ENCODE measurements around the gene DPYSL5.

The DPYSL5 gene

DNA sequence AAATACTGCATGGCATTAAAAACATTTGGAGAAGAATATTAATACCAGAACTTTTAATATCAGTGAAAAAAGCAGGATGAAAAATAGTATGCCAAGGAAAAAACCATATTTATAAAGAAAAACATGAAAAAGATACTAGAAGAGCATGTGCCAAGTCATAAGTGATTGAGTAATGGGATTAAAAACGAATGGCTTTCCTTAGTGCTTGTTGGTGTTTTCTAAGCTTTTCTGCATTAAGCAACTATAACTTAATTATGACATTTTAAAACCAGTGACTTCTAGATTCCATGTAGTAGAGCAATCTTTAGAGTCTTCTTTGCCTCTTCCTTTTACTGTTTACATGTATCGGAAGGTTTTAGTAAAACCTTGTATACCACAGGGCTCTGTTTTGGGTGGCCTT, 129.1 kb downstream of the DPYSL5 start:
- no peak overlapping the region for H3K27ac Mint-ChIP-seq
- H3K9me3 Mint-ChIP-seq = no peaks in the 10 kb centered on the region
- no peaks in the 10 kb centered on the region for H3K4me1 Mint-ChIP-seq (ENCODE audit: low read depth)
- no peaks in the 10 kb centered on the region for H3K36me3 Mint-ChIP-seq (ENCODE audit: low read depth)
- peaks cover 36% of the 10 kb centered on the region for H3K27me3 Mint-ChIP-seq (ENCODE audit: low read depth)
- H3K4me3 Mint-ChIP-seq = no peak overlapping the region

DNA sequence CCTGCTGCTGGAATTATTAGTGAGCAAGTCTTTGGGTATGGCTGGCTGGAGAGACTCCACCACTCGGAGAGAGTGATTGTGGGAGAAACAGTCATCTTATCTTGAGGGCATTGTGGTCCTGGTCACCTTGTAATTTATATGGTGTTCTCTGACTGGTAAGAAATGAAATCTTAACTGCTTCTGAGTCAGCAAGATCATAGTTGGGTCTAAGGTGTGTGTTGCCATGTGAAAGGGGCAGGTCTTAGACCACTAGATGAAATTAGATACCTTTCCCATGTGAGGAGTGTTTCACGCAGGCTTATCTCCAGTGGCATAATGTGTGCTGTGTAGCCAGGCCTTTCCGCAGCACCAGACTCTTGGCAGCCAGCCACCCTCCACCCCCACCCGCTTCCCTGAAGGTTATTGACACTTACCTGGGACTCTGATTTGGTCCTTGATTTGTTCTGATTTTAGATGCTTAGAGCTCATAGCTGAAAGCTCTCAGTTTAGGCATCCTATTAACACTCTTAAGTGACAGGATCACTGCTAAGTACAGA, 130.2 kb downstream of the DPYSL5 start:
- no peaks in the 10 kb centered on the region for H3K4me1 Mint-ChIP-seq (ENCODE audit: low read depth)
- H3K27me3 Mint-ChIP-seq (ENCODE audit: low read depth) = peaks cover 25% of the 10 kb centered on the region
- H3K27ac Mint-ChIP-seq = no peak overlapping the region
- H3K9me3 Mint-ChIP-seq = no peaks in the 10 kb centered on the region
- no peak overlapping the region for H3K4me3 Mint-ChIP-seq
- H3K36me3 Mint-ChIP-seq (ENCODE audit: low read depth) = no peaks in the 10 kb centered on the region

DNA sequence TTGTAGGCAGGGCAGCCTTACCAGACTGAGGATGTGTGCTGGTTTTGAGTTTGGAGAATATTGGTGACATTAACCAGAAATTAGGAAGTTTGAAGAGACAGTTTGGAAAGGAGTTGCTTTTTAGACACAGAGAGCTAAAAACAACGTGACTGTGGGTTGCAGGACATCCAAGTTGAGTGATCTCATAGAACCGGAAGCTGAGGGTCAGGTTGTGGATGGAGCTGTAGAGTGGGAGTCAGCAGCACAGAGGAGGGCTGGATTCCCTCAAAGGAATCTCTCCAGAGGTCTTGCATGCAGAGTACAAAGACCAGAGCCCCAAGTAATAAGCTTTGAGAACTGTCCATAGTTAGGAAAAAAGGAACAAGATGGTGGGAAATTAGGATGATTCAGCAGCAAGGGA, 131.8 kb downstream of the DPYSL5 start:
- Mint-ChIP-seq H3K4me3 (no peak overlapping the region), H3K27ac (no peak overlapping the region), H3K36me3 (ENCODE audit: low read depth) (no peaks in the 10 kb centered on the region), H3K9me3 (no peaks in the 10 kb centered on the region), H3K27me3 (ENCODE audit: low read depth) (peaks cover 20% of the 10 kb centered on the region), H3K4me1 (ENCODE audit: low read depth) (no peaks in the 10 kb centered on the region)

DNA sequence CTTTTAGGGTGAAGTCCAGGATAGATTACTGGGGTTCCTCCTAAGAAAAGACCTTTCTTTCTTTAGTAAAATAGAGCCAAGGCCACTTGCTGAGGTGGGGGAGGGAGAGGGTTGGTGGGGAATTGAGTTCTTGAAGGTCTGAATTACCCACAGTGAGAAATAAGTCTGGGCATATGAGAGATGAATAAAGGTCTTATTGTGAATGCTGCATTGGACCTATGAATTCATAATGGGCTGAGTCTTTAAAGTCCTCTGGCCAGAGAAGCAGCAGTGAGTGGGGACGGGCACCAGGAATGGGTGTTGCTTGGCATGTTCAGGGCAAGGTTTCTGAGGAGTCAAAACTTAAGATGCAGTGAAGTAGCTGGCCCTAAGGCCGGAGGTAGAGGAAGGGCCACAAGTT, 133.0 kb downstream of the DPYSL5 start:
- H3K4me3 Mint-ChIP-seq = no peak overlapping the region
- H3K4me1 Mint-ChIP-seq (ENCODE audit: low read depth) = no peaks in the 10 kb centered on the region
- no peaks in the 10 kb centered on the region for H3K9me3 Mint-ChIP-seq
- no peak overlapping the region for H3K27ac Mint-ChIP-seq
- peaks cover 15% of the 10 kb centered on the region for H3K27me3 Mint-ChIP-seq (ENCODE audit: low read depth)
- H3K36me3 Mint-ChIP-seq (ENCODE audit: low read depth) = no peaks in the 10 kb centered on the region

DNA sequence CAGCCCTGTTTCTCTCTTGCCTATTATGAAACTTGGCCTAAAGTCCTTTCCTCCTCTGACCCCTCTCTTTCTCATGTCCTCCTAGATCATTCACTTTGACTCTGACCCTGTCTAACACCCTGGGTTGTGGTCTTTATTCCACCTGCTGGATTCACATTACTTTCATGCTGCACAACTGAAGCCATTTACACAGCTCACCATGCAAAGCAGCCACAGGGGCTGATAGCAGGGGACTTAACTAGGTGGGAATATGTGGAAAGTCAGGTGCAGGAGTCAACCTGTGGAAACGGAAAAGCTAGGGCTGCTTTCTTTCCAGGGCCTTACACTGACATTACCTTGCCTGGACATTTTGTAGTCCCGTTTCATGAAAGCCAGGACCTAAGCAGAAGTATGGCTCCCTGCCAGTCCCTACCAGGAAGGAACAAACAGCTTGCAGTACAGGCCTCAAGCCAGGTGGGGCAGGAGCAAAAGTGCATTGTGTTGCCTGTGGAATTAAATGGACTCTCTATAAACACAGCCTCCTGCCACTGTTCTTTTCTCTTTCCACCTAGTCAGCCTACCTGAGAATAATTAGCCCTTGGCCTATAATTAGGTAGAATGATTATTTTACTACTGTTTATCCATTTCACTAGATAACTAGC, 134.3 kb downstream of the DPYSL5 start:
- Mint-ChIP-seq H3K36me3 (ENCODE audit: low read depth) (no peaks in the 10 kb centered on the region), H3K4me1 (ENCODE audit: low read depth) (no peaks in the 10 kb centered on the region), H3K27me3 (ENCODE audit: low read depth) (peaks cover 15% of the 10 kb centered on the region), H3K27ac (no peak overlapping the region), H3K9me3 (no peaks in the 10 kb centered on the region), H3K4me3 (no peak overlapping the region)

DNA sequence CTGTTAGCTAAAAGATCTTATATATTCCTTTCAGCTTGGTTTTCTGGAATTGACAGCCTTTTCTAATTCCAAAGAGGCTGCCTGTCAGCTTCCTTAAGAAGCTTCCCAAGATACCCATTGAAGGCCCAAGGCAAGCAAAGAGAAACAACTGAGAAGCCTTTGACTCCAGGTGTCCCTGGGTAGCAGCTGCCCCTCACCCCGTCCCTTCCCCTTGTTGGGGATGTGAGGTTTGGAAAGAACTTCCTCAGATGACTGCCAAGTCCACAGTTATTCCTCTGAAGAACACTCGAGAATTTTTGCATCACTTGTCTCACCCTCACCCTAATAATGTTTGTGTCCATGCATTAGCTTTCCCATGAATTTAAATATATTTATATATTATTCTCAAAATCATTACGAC, 135.8 kb downstream of the DPYSL5 start:
- Mint-ChIP-seq H3K9me3 (no peaks in the 10 kb centered on the region), H3K27me3 (ENCODE audit: low read depth) (peaks cover 14% of the 10 kb centered on the region), H3K27ac (no peak overlapping the region), H3K4me1 (ENCODE audit: low read depth) (no peaks in the 10 kb centered on the region), H3K36me3 (ENCODE audit: low read depth) (no peaks in the 10 kb centered on the region), H3K4me3 (no peak overlapping the region)

DNA sequence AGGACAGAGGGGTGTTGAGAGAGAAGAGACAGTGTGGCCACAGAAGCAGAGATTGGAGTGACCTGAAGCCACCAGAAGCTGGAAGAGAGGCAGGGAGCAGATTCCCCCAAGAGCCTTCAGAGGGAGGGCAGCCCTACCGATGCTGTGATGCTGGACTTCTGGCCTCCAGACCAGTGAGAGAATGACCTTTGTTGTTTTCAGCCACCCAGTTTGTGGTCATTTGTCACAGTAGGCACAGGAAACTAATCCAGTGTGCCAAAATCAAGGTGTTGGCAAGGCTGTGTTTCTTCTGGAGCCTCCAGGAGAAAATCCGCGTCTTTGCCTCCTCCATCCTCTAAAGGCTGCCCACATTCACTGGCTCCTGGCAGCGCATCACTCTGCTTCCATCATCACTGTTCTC, 137.9 kb downstream of the DPYSL5 start:
- Mint-ChIP-seq H3K9me3 (no peaks in the 10 kb centered on the region), H3K27me3 (ENCODE audit: low read depth) (no peaks in the 10 kb centered on the region), H3K4me1 (ENCODE audit: low read depth) (no peaks in the 10 kb centered on the region), H3K4me3 (no peak overlapping the region), H3K36me3 (ENCODE audit: low read depth) (no peaks in the 10 kb centered on the region), H3K27ac (no peak overlapping the region)

DNA sequence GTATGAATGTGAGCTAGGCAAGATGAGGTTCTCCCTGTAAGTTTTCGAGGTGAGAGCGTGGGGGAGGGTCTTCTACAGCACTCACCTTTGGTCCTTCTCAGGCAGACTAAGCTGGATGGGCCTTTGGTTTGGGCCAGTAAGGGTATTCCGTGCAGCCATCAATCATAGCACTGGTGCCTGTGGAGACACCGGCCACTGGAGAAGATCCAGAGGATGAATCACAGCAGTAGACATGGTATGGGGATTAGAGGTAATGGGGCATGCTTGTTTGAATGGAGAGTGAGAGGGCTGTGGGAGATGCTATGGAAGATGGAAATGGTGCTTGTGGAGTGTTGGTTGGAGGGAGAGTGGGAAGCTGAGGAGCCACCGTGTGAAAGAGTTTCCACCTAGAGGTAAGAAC, 138.6 kb downstream of the DPYSL5 start:
- Mint-ChIP-seq H3K27me3 (ENCODE audit: low read depth) (no peaks in the 10 kb centered on the region), H3K36me3 (ENCODE audit: low read depth) (no peaks in the 10 kb centered on the region), H3K4me1 (ENCODE audit: low read depth) (no peaks in the 10 kb centered on the region), H3K4me3 (no peak overlapping the region), H3K9me3 (no peaks in the 10 kb centered on the region), H3K27ac (no peak overlapping the region)

DNA sequence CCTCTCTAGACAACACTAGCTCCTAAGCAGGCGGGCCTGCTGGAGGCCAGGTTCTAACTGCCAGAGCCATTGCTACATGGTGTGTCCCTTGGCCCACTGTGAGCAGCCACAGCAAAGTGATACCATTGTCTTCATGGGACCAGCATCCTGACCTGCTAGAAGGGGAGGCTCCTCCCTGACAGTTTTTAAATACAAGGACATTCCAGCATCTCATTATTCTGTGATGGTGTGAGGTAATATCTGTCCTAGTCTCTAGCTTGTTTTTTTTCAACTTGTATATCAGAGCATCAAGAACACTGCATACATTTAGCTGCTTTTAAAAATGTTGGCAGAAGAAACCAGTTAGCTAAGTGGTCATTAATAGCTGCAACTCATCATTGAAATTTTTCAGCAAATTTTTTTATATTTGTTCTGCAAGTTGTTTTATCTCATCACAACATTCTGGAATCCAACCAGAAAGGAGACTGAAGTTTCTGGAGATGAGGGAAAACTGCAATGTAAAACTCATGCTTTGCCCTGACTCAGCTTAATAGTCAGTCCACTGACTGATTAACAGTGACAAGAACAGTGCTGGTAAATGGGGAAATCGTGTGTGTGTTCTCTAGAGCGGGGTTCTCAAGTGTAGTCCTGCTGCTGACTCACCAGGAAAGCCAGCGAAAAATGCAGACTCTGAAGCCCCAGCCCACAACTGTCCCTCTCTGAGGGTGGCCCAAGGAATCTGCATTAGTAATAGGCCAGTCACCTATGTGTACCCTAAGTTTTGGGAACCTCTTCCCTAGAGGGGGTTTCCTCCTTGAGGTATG, 140.3 kb downstream of the DPYSL5 start:
- Mint-ChIP-seq H3K27ac (no peak overlapping the region), H3K4me3 (no peak overlapping the region), H3K9me3 (no peaks in the 10 kb centered on the region), H3K27me3 (ENCODE audit: low read depth) (peaks cover 3% of the 10 kb centered on the region), H3K4me1 (ENCODE audit: low read depth) (no peaks in the 10 kb centered on the region), H3K36me3 (ENCODE audit: low read depth) (peaks cover 1% of the 10 kb centered on the region)

DNA sequence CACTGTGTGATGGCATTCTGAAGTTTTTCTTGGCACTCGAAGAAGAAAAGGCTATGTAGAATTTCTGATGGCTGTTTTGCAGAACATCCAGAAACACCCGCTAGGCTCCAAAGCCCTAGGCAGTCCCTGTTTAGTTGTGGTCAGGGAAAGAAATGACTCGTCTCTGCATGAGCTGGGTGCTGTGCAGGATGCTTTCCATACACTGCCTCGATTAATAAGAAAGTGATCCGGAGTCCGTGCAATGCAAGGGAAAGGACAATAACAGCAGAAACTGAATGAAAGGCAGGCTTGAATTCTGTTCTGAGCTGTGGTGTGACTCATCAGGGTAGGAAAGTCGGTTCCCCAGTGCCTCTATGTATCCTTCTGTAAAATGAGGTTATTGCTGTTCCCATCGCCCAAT, 141.2 kb downstream of the DPYSL5 start:
- Mint-ChIP-seq H3K27me3 (ENCODE audit: low read depth) (peaks cover 3% of the 10 kb centered on the region), H3K36me3 (ENCODE audit: low read depth) (peaks cover 1% of the 10 kb centered on the region), H3K27ac (no peak overlapping the region), H3K4me3 (no peak overlapping the region), H3K4me1 (ENCODE audit: low read depth) (no peaks in the 10 kb centered on the region), H3K9me3 (no peaks in the 10 kb centered on the region)

DNA sequence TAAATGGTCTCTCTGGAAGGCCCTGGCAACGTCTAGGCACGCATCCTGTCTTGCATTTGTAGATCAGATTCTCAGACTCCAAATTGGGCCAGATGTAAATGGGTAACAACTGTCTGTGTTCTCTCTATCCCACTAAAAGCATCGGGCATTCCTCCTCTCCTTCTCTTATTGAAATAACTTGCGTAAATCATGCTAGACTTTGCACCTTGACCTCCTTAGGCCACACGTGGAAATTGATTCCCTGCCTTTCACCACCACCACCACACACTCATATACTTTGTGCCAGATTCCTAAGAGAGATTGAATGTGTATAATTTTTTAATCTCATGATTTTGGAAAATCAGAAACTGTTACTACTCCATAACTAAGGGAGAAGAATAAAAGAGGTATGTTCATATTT, 143.8 kb downstream of the DPYSL5 start:
- peaks cover 3% of the 10 kb centered on the region for H3K27me3 Mint-ChIP-seq (ENCODE audit: low read depth)
- no peaks in the 10 kb centered on the region for H3K4me1 Mint-ChIP-seq (ENCODE audit: low read depth)
- H3K36me3 Mint-ChIP-seq (ENCODE audit: low read depth) = peaks cover 1% of the 10 kb centered on the region
- no peak overlapping the region for H3K4me3 Mint-ChIP-seq
- no peaks in the 10 kb centered on the region for H3K9me3 Mint-ChIP-seq
- H3K27ac Mint-ChIP-seq = no peak overlapping the region

DNA sequence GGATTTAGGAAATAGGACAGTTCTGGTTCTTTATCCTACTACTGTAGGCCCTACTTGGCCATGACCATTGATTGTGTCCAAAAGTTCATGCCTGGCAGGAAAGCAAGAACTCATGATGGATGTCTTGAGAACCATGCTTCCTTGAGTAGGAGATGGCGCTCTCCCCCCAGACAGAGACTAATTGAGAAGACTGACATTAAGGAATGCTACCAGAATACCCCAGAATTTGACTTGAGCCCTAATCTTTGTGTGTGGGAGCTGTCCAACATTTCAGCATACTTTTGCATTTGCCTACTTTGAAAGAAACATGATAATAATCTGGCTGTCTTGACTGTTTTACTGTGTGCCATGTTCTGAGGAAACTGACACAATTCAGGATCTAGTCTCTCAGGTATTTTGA, 145.8 kb downstream of the DPYSL5 start:
- H3K9me3 Mint-ChIP-seq = no peaks in the 10 kb centered on the region
- peaks cover 3% of the 10 kb centered on the region for H3K27me3 Mint-ChIP-seq (ENCODE audit: low read depth)
- H3K27ac Mint-ChIP-seq = no peak overlapping the region
- peaks cover 1% of the 10 kb centered on the region for H3K36me3 Mint-ChIP-seq (ENCODE audit: low read depth)
- H3K4me3 Mint-ChIP-seq = no peak overlapping the region
- H3K4me1 Mint-ChIP-seq (ENCODE audit: low read depth) = no peaks in the 10 kb centered on the region

DNA sequence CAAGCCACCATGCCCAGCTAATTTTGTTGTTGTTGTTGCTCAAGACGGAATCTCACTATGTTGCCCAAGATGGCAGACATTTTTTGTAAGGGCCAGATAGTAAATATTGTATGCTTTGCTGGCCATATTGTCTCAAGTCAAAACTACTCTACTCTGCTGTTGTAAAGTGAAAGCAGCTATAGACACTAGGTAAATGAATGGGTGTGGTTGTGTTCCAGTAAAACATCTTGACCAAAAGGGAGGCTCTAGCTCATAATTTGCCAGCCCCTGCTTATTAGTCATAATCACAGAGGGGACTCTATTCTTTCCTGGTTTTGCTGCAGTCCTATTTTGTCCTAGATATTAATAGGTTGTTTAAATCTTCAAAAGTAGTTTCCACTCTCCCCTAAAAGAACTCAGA, 147.1 kb downstream of the DPYSL5 start:
- Mint-ChIP-seq H3K9me3 (no peaks in the 10 kb centered on the region), H3K27ac (no peak overlapping the region), H3K27me3 (ENCODE audit: low read depth) (peaks cover 3% of the 10 kb centered on the region), H3K4me1 (ENCODE audit: low read depth) (no peaks in the 10 kb centered on the region), H3K36me3 (ENCODE audit: low read depth) (peaks cover 1% of the 10 kb centered on the region), H3K4me3 (no peak overlapping the region)

DNA sequence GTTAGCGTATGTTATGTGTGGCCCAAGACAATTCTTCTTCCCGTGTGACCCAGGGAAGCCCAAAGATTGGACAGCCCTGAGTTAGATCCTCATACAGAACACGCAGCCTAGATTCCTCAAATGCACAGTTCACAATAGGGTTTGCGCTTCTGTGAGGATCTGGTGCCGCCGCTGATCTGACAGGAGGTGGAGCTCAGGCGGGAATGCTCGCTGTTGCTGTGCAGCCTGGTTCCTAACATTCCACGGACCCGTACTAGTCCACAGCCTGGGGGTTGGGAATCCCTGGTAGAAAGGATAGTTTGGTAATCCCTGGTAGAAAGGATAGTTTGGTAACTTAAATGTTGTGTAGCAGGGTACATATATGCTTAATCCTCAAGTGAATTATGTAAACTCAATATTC, 149.5 kb downstream of the DPYSL5 start:
- H3K4me1 Mint-ChIP-seq (ENCODE audit: low read depth) = no peaks in the 10 kb centered on the region
- no peak overlapping the region for H3K27ac Mint-ChIP-seq
- peaks cover 8% of the 10 kb centered on the region for H3K27me3 Mint-ChIP-seq (ENCODE audit: low read depth)
- peaks cover 1% of the 10 kb centered on the region for H3K36me3 Mint-ChIP-seq (ENCODE audit: low read depth)
- no peak overlapping the region for H3K4me3 Mint-ChIP-seq
- H3K9me3 Mint-ChIP-seq = no peaks in the 10 kb centered on the region

DNA sequence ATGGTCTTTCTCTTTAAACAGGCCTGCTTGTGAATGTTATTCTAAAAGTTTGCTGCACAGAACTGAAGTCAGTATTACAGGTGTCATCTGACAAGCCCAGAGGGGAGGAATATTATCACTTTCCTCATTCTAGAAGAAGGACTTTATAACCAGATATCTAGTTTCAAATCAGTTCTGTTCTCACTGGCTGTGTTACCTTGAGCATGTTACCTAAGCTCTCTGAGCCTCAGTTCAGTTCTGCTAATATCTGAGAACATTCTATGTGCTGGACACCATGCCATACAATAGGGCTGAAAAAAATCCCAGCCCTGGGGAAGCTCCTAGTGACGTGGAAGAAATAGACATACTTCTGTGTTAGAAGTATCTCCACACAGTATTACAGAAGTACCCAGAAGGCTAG, 150.4 kb downstream of the DPYSL5 start:
- no peaks in the 10 kb centered on the region for H3K4me1 Mint-ChIP-seq (ENCODE audit: low read depth)
- no peaks in the 10 kb centered on the region for H3K9me3 Mint-ChIP-seq
- no peaks in the 10 kb centered on the region for H3K36me3 Mint-ChIP-seq (ENCODE audit: low read depth)
- peaks cover 5% of the 10 kb centered on the region for H3K27me3 Mint-ChIP-seq (ENCODE audit: low read depth)
- H3K4me3 Mint-ChIP-seq = no peak overlapping the region
- no peak overlapping the region for H3K27ac Mint-ChIP-seq

All from T-helper 1 cell treated with Interleukin-12 subunit alpha and Interleukin-12 subunit beta and Interleukin-4 antibody, amounts not matched to agents 30 μg/mL and 1 μg/mL, for 36 hours (primary cell).